NCI-H2029 treated with DMSO at 0.1 percent for 48 hours (cell line): ENCODE data around the gene INTS1.

Experiments used
- DNase-seq: peaks from one replicate; lab custom pipeline; 2025; lab: John Stamatoyannopoulos, UW

INTS1 gene

GRCh38 chr7:1508277-1508758 is 4.1 kb upstream of the INTS1 start:
- no peak for DNase-seq

GRCh38 chr7:1505731-1506550 is 1.8 kb upstream of the INTS1 start:
- no peak for DNase-seq

- DNase-seq = no peak
These were observed 799 bp downstream of the INTS1 start for GRCh38 chr7:1503390-1503789.

- DNase-seq = no peak
These were observed 1.3 kb downstream of the INTS1 start for GRCh38 chr7:1502845-1503244.

GRCh38 chr7:1501487-1502270 is 2.5 kb downstream of the INTS1 start:
- DNase-seq = no peak

- no peak for DNase-seq
These were observed 4.0 kb downstream of the INTS1 start for GRCh38 chr7:1500064-1500807.

GRCh38 chr7:1499367-1500029 is 4.7 kb downstream of the INTS1 start:
- DNase-seq = no peak

- DNase-seq = no peak
These were observed 5.6 kb downstream of the INTS1 start for GRCh38 chr7:1498370-1499305.

GRCh38 chr7:1497293-1497927 is 6.8 kb downstream of the INTS1 start:
- no peak for DNase-seq

- no peak for DNase-seq
These were observed 7.5 kb downstream of the INTS1 start for GRCh38 chr7:1496531-1497292.

- no peak for DNase-seq
These were observed 8.5 kb downstream of the INTS1 start for GRCh38 chr7:1495564-1496242.

GRCh38 chr7:1494866-1495563 is 9.2 kb downstream of the INTS1 start:
- no peak for DNase-seq

- no peak for DNase-seq
These were observed 9.7 kb downstream of the INTS1 start for GRCh38 chr7:1494447-1494846.

GRCh38 chr7:1493571-1493970 is 10.6 kb downstream of the INTS1 start:
- no peak for DNase-seq

- DNase-seq = no peak
These were observed 11.1 kb downstream of the INTS1 start for GRCh38 chr7:1493129-1493528.

- no peak for DNase-seq
These were observed 11.5 kb downstream of the INTS1 start for GRCh38 chr7:1492640-1493039.

- no peak for DNase-seq
These were observed 12.0 kb downstream of the INTS1 start for GRCh38 chr7:1492221-1492620.

GRCh38 chr7:1490837-1491236 is 13.4 kb downstream of the INTS1 start:
- no peak for DNase-seq
